ENCODE results near the gene BRSK2.

Gene BRSK2

DNA sequence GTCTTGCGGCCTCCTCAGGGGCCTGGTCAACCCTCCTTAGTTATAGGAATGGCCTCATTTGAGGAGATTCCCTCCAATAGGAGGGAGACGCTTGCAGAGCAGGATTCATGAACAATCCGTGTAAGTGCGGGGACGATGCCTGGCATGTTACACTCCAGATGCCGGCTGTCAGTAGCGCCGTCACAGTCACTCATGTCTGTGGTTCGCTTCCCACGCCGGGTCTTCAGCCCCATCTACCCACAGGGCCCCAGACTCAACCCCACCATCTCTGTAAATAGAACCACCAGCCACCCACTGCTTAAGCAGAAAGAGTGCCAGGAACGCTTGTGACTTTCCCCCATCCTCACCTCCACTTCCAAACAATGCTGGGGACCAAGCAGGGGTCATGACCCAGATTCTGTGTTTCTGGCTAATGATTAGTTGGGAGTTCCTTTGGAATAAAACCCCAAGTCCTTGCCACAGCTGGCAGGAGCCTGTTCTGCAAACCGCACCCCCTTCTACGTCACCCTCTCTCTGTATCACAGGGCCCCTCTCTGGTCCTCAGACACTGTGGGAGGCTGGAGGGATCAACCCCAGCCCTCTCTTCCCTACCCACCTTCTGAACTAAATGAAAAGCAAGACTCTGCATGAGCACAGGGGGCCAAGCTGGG, 41.5 kb upstream of the BRSK2 start:
- H3K9me3 ChIP-seq (ENCODE audit: control insufficient read depth, low read length), result no peaks in the 10 kb centered on the region
- no peak overlapping the region for H3K9ac ChIP-seq (ENCODE audit: low read length)
- no peak for DNase-seq (ENCODE audit: low read depth)
- H3K36me3 ChIP-seq (ENCODE audit: control insufficient read depth, insufficient read depth, low read length, severe bottlenecking), result no peaks in the 10 kb centered on the region
- peaks cover 39% of the 10 kb centered on the region for H3K27me3 ChIP-seq (replicated peaks; ENCODE audit: control insufficient read depth, insufficient read depth, low read length)
- no peaks in the 10 kb centered on the region for H3K4me1 ChIP-seq (ENCODE audit: control insufficient read depth, insufficient read depth, low read length)
- no peak overlapping the region for H3K4me3 ChIP-seq (ENCODE audit: low read length)

DNA sequence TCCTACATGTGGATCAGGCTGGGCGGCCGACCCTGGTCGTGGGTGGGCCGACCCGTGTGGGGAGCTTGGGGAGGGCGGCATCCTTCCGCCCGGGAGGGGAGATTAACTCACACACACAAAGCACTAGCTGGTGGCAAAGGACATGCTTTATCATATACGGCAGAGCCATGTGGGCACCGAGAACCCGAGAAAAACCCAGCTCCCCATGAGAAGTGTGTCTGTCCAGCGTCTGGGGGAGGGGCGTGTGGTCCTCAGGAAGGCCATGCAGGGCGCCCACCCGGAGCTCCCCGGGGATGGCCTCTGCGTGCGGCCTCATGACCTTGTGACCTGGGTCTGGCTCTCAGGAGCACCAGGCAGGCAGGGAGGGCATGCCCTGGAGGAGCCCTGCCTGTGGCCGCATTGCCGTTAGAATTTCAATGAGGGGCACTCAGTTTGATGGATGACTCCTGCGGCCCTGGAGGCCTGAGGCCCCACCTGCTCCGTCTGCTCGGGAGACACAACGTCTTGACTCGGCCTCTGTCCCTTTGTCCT, 40.9 kb upstream of the BRSK2 start:
- Histone ChIP-seq H3K4me1 (ENCODE audit: control insufficient read depth, insufficient read depth, low read length) (no peaks in the 10 kb centered on the region), H3K36me3 (ENCODE audit: control insufficient read depth, insufficient read depth, low read length, severe bottlenecking) (no peaks in the 10 kb centered on the region), H3K27me3 (replicated peaks; ENCODE audit: control insufficient read depth, insufficient read depth, low read length) (peaks cover 40% of the 10 kb centered on the region), H3K9ac (ENCODE audit: low read length) (no peak overlapping the region), H3K4me3 (ENCODE audit: low read length) (no peak overlapping the region), H3K9me3 (ENCODE audit: control insufficient read depth, low read length) (no peaks in the 10 kb centered on the region)
- no peak for DNase-seq (ENCODE audit: low read depth)

- Histone ChIP-seq H3K27me3 (replicated peaks; ENCODE audit: control insufficient read depth, insufficient read depth, low read length) (peaks cover 39% of the 10 kb centered on the region), H3K9ac (ENCODE audit: low read length) (no peak overlapping the region), H3K9me3 (ENCODE audit: control insufficient read depth, low read length) (no peaks in the 10 kb centered on the region), H3K4me3 (ENCODE audit: low read length) (no peak overlapping the region), H3K4me1 (ENCODE audit: control insufficient read depth, insufficient read depth, low read length) (no peaks in the 10 kb centered on the region), H3K36me3 (ENCODE audit: control insufficient read depth, insufficient read depth, low read length, severe bottlenecking) (no peaks in the 10 kb centered on the region)
- DNase-seq (ENCODE audit: low read depth), result no peak
Observed at GRCh38 chr11:1349327-1350041, 40.2 kb upstream of the BRSK2 start.

- DNase-seq (ENCODE audit: low read depth), result no peak
- Histone ChIP-seq H3K4me1 (ENCODE audit: control insufficient read depth, insufficient read depth, low read length) (no peaks in the 10 kb centered on the region), H3K27me3 (replicated peaks; ENCODE audit: control insufficient read depth, insufficient read depth, low read length) (peaks cover 42% of the 10 kb centered on the region), H3K9me3 (ENCODE audit: control insufficient read depth, low read length) (no peaks in the 10 kb centered on the region), H3K9ac (ENCODE audit: low read length) (no peak overlapping the region), H3K36me3 (ENCODE audit: control insufficient read depth, insufficient read depth, low read length, severe bottlenecking) (no peaks in the 10 kb centered on the region), H3K4me3 (ENCODE audit: low read length) (no peak overlapping the region)
Observed at GRCh38 chr11:1350086-1350725, 39.5 kb upstream of the BRSK2 start.

DNA sequence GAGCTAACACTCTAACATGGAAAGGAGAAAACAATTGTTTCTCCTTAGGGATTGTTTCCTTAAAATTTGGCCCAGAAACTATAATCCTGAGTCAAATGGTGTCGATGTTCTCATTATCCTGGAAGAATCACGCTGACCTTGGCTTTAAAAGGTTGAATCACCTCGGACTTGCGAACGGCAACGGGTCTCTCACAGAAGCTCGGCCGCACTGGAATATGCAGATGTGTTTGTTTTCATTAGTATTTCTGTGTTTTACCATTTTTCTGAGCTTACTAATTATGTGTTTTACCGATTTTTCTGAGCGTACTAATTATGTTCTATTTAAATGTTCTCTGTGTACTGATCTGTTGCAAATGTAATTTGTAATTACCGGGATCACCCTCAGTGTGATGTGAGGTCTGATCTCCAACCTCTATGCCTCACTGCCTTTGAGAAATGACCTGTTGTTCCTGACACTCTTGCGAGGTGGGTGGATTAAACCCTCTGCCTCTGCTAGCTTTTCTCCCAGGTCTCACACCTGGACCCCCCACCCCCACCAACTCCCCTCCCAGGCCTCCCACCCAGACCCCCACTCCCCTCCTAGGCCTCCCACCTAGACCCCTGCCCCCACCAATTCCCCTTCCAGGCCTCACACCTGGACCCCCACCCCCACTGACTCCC, 38.3 kb upstream of the BRSK2 start:
- no peaks in the 10 kb centered on the region for H3K36me3 ChIP-seq (ENCODE audit: control insufficient read depth, insufficient read depth, low read length, severe bottlenecking)
- no peak for DNase-seq (ENCODE audit: low read depth)
- no peak overlapping the region for H3K4me3 ChIP-seq (ENCODE audit: low read length)
- no peaks in the 10 kb centered on the region for H3K9me3 ChIP-seq (ENCODE audit: control insufficient read depth, low read length)
- peaks cover 44% of the 10 kb centered on the region for H3K27me3 ChIP-seq (replicated peaks; ENCODE audit: control insufficient read depth, insufficient read depth, low read length)
- no peak overlapping the region for H3K9ac ChIP-seq (ENCODE audit: low read length)
- no peaks in the 10 kb centered on the region for H3K4me1 ChIP-seq (ENCODE audit: control insufficient read depth, insufficient read depth, low read length)

- H3K36me3 ChIP-seq (ENCODE audit: control insufficient read depth, insufficient read depth, low read length, severe bottlenecking), result no peaks in the 10 kb centered on the region
- DNase-seq (ENCODE audit: low read depth), result no peak
- no peaks in the 10 kb centered on the region for H3K4me1 ChIP-seq (ENCODE audit: control insufficient read depth, insufficient read depth, low read length)
- peaks cover 44% of the 10 kb centered on the region for H3K27me3 ChIP-seq (replicated peaks; ENCODE audit: control insufficient read depth, insufficient read depth, low read length)
- no peak overlapping the region for H3K9ac ChIP-seq (ENCODE audit: low read length)
- no peak overlapping the region for H3K4me3 ChIP-seq (ENCODE audit: low read length)
- no peaks in the 10 kb centered on the region for H3K9me3 ChIP-seq (ENCODE audit: control insufficient read depth, low read length)
Observed at GRCh38 chr11:1352696-1353382, 36.9 kb upstream of the BRSK2 start.

- Histone ChIP-seq H3K4me1 (ENCODE audit: control insufficient read depth, insufficient read depth, low read length) (no peaks in the 10 kb centered on the region), H3K36me3 (ENCODE audit: control insufficient read depth, insufficient read depth, low read length, severe bottlenecking) (no peaks in the 10 kb centered on the region), H3K9me3 (ENCODE audit: control insufficient read depth, low read length) (no peaks in the 10 kb centered on the region), H3K9ac (ENCODE audit: low read length) (no peak overlapping the region), H3K4me3 (ENCODE audit: low read length) (no peak overlapping the region), H3K27me3 (replicated peaks; ENCODE audit: control insufficient read depth, insufficient read depth, low read length) (peaks cover 37% of the 10 kb centered on the region)
- DNase-seq (ENCODE audit: low read depth), result no peak
Observed at GRCh38 chr11:1353383-1354124, 36.2 kb upstream of the BRSK2 start.

GRCh38 chr11:1354125-1354938, 35.4 kb upstream of the BRSK2 start:
- Histone ChIP-seq H3K4me1 (ENCODE audit: control insufficient read depth, insufficient read depth, low read length) (no peaks in the 10 kb centered on the region), H3K9me3 (ENCODE audit: control insufficient read depth, low read length) (no peaks in the 10 kb centered on the region), H3K9ac (ENCODE audit: low read length) (no peak overlapping the region), H3K27me3 (replicated peaks; ENCODE audit: control insufficient read depth, insufficient read depth, low read length) (peaks cover 30% of the 10 kb centered on the region), H3K36me3 (ENCODE audit: control insufficient read depth, insufficient read depth, low read length, severe bottlenecking) (no peaks in the 10 kb centered on the region), H3K4me3 (ENCODE audit: low read length) (no peak overlapping the region)
- DNase-seq (ENCODE audit: low read depth), result no peak

GRCh38 chr11:1356007-1356435, 33.7 kb upstream of the BRSK2 start:
- Histone ChIP-seq H3K9ac (ENCODE audit: low read length) (no peak overlapping the region), H3K9me3 (ENCODE audit: control insufficient read depth, low read length) (no peaks in the 10 kb centered on the region), H3K27me3 (replicated peaks; ENCODE audit: control insufficient read depth, insufficient read depth, low read length) (peaks cover 29% of the 10 kb centered on the region), H3K4me1 (ENCODE audit: control insufficient read depth, insufficient read depth, low read length) (no peaks in the 10 kb centered on the region), H3K36me3 (ENCODE audit: control insufficient read depth, insufficient read depth, low read length, severe bottlenecking) (no peaks in the 10 kb centered on the region), H3K4me3 (ENCODE audit: low read length) (no peak overlapping the region)
- no peak for DNase-seq (ENCODE audit: low read depth)

GRCh38 chr11:1356478-1356960, 33.2 kb upstream of the BRSK2 start:
- Histone ChIP-seq H3K4me1 (ENCODE audit: control insufficient read depth, insufficient read depth, low read length) (no peaks in the 10 kb centered on the region), H3K36me3 (ENCODE audit: control insufficient read depth, insufficient read depth, low read length, severe bottlenecking) (no peaks in the 10 kb centered on the region), H3K27me3 (replicated peaks; ENCODE audit: control insufficient read depth, insufficient read depth, low read length) (peaks cover 32% of the 10 kb centered on the region), H3K9ac (ENCODE audit: low read length) (no peak overlapping the region), H3K4me3 (ENCODE audit: low read length) (no peak overlapping the region), H3K9me3 (ENCODE audit: control insufficient read depth, low read length) (no peaks in the 10 kb centered on the region)
- no peak for DNase-seq (ENCODE audit: low read depth)
